Measurements from ENCODE around the gene ABCB9. TPM values are rescaled to one million over a fixed set of nuclear protein-coding genes. Genes with fewer than 3 reads are reported as not detected.
"Not testable (repeated sequence)": the region's sequence is repeated elsewhere in the genome, so short reads cannot be mapped to it uniquely, and the experiment has no call there.

The ABCB9 gene
- total RNA-seq, 1 donor from 2014 or later = 4.0 TPM

DNA sequence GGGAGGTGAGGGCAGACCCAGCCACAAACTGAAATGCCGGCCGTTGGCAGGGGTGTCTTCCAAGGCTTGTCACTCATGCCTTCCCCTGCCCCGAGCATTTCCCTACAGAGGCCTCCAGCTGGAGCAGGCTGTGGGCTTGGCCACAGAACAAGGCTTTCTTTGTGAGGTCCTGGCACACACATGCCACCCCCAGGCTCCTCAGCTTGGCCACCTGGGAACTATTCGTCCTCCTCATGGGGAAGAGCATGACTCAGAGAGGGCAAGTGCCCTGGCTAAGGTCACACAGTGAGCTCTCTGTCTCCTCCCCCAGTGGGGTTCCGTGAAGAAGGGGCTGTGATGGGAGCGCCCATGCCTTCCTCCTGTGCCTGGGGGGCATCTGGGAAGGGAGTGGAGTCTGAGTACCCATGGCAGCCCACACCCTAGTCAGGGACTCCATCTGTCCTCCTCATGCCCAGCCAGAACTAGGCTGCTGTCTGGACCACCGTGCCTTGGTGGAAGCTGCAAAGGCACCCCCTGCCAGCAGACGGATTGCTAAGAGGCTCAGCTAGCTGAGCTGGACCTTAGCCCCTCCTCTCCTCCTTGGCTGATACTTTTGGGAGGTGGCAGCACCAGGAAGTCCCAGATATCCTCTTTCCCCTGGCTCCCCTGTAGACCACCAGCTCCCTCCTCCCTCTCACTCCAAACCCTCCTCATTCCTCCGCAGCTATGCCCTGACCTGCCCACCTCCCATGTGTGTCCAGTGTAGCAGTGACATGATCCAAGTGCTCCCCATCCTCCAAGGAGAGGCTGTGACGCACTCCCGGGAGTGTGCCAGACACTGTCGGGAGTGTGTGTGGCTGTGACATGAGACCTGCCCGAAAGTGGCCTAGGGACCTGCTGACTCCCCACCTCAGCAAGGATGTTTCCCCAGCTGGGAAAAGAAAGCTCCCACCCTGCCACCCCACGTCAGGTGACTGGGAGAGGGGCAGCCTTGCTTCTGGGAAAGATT, 21.4 kb downstream of the ABCB9 start:
- no peak for DNase-seq (ENCODE audit: low read depth)
- TF ChIP-seq, protein P1, sequence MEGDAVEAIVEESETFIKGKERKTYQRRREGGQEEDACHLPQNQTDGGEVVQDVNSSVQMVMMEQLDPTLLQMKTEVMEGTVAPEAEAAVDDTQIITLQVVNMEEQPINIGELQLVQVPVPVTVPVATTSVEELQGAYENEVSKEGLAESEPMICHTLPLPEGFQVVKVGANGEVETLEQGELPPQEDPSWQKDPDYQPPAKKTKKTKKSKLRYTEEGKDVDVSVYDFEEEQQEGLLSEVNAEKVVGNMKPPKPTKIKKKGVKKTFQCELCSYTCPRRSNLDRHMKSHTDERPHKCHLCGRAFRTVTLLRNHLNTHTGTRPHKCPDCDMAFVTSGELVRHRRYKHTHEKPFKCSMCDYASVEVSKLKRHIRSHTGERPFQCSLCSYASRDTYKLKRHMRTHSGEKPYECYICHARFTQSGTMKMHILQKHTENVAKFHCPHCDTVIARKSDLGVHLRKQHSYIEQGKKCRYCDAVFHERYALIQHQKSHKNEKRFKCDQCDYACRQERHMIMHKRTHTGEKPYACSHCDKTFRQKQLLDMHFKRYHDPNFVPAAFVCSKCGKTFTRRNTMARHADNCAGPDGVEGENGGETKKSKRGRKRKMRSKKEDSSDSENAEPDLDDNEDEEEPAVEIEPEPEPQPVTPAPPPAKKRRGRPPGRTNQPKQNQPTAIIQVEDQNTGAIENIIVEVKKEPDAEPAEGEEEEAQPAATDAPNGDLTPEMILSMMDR (conservative IDR thresholded peaks at IDR 0.05; ENCODE audit: low read depth, low read length) = no peak
- H3K4me3 ChIP-seq (ENCODE audit: low read depth, low read length) = no peak overlapping the region

DNA sequence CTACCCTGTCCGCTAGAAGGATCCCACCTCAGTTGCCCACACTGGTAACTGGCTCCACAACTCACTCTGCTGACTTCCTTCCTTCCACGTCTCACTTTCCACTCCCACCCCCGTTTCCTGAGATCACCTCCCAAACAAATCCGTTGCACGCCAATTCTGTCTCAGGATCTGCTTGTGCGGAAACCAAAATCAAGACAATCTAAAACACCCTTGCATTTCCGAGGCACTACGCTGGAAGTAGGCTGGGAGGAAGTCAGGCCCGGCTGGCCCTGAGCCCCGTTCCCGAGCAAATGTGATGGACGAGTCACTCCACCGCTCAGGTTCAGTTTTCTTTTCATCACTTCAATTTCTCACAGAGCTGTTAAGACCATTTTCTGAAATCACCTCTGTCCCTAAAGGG, 23.1 kb downstream of the ABCB9 start:
- TF ChIP-seq, protein P1 (conservative IDR thresholded peaks at IDR 0.05; ENCODE audit: low read depth, low read length) = no peak
- H3K4me3 ChIP-seq (ENCODE audit: low read depth, low read length) = no peak overlapping the region
- DNase-seq (ENCODE audit: low read depth) = no peak

DNA sequence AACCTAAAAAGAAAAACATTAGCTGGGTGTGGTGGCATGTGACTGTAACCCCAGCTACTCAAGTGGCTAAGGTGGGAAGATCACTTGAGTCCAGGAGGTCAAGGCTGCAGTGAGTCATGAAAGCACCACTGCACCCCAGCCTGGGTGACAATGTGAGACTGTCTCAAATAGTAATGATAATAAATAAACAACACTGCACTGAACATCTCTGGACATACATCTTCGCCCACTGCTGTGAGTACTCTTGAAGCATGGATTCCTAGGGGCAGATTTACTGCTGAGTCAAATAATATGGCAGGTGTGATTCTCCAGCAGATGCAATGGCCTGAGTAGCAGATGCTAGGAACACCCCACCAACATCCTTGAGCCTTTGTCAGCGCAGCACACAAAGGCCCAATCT, 23.6 kb downstream of the ABCB9 start:
- TF ChIP-seq, protein P1 (conservative IDR thresholded peaks at IDR 0.05; ENCODE audit: low read depth, low read length) = no peak
- no peak overlapping the region for H3K4me3 ChIP-seq (ENCODE audit: low read depth, low read length)
- DNase-seq (ENCODE audit: low read depth) = no peak

DNA sequence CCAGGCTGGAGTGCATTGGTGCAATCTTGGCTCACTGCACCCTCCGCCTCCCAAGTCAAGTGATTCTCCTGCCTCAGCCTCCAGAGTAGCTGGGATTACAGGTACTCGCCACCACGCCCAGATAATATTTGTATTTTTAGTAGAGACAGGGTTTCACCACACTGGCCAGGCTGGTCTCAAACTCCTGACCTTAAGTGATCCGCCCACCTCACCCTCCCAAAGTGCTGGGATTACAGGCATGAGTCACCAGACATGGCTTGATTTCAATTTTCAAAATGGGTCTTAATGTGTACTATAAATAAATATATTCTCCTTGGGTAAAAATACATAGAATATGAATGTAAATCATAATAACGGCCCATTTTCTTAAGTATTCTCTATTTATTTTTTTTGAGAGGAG, 24.9 kb downstream of the ABCB9 start:
- H3K4me3 ChIP-seq (ENCODE audit: low read depth, low read length); DNase-seq (ENCODE audit: low read depth): not testable (repeated sequence)

DNA sequence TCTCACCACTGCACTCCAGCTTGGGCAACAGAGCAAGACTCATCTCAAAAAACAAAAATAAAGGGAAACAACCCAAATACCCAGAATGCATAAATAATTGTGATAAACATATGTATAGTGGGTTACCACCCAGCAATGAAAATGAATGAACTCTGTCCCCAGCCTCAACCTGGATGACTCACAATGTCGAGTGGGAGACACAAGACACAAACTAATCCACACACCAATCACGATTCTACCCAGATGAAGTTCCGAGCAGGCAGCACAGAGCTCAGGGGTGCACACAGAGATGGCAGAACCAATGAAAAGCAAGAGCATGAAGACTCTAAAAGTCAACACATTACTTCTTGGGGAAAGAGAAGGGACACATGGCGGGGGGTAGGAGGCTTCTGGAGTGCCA, 27.1 kb downstream of the ABCB9 start:
- TF ChIP-seq, protein P1 (conservative IDR thresholded peaks at IDR 0.05; ENCODE audit: low read depth, low read length) = no peak
- H3K4me3 ChIP-seq (ENCODE audit: low read depth, low read length) = no peak overlapping the region
- DNase-seq (ENCODE audit: low read depth) = no peak

DNA sequence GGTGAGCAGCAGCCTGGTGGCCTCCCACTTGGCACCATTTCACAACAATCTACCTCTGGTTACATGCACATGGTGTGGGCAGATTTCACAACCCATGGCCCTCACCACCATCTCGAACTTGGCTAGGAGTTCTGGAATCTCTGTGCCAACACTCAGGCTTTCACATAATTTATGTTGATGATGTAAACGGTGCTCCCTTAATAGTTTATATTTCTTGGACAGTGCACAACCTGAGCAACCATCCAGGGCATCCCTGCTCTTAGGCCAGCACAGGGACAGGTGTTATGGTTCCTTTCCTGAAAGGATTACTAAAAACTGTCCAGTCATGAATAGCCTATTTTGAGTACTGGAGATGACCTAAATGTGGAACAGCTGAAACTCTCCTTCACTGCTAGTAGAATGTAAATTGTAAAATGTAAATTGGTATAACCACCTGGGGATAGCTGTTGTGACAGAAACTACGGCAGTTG, 28.6 kb downstream of the ABCB9 start:
- no peak for DNase-seq (ENCODE audit: low read depth)
- H3K4me3 ChIP-seq (ENCODE audit: low read depth, low read length) = no peak overlapping the region
- TF ChIP-seq, protein P1 (conservative IDR thresholded peaks at IDR 0.05; ENCODE audit: low read depth, low read length) = no peak

DNA sequence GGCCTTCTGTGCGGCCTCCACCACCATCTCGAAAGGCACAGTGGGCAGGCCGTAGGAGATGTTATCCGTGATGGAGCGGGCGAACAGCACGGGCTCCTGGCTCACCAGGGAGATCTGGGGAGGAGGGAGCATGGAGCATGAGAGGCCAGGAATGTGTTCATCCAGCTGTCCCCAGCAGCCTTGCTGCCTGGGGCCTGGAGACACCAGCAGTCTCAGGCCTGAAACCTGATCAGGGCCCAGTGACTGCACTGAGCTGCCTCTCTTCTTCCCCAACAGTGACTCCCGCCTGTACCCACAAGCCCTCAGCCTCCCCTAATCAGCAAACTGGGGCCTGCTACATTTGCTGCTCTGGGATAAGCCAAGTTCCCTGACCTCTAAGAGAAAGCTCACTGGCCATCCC, 30.9 kb downstream of the ABCB9 start:
- DNase-seq (ENCODE audit: low read depth) = no peak
- TF ChIP-seq, protein P1 (conservative IDR thresholded peaks at IDR 0.05; ENCODE audit: low read depth, low read length) = no peak
- no peak overlapping the region for H3K4me3 ChIP-seq (ENCODE audit: low read depth, low read length)

Measured in epithelial cell of proximal tubule (primary cell).